Upper lobe of right lung (tissue), 1 donor: ENCODE measurements around the gene KLHL8. TPM values are rescaled to one million over a fixed set of nuclear protein-coding genes. Genes with fewer than 3 reads are reported as not detected.

Experiments used
- ATAC-seq: fragments of 200-7000 bp; cut with Tn5 transposase; one replicate; pipeline ENCODE4 v1.9.1; 2020; ENCODE audit warnings: mild to moderate bottlenecking, moderate library complexity
- DNase-seq: peaks from one replicate; pipeline ENCODE4 v3.0.0-alpha.2; 2020
- H3K27ac ChIP-seq: fragments of 200-600 bp; one replicate; pipeline ENCODE4 v1.8.0; 2022
- H3K27me3 ChIP-seq: fragments of 200-600 bp; one replicate; pipeline ENCODE4 v1.8.0; 2022; ENCODE audit warnings: mild to moderate bottlenecking
- H3K36me3 ChIP-seq: fragments of 200-600 bp; one replicate; pipeline ENCODE4 v1.8.0; 2022
- H3K4me1 ChIP-seq: fragments of 200-600 bp; one replicate; pipeline ENCODE4 v1.8.0; 2022
- H3K4me3 ChIP-seq: fragments of 200-600 bp; one replicate; pipeline ENCODE4 v1.8.0; 2022; ENCODE audit warnings: mild to moderate bottlenecking
- H3K9me3 ChIP-seq: fragments of 200-600 bp; one replicate; pipeline ENCODE4 v1.8.0; 2022
- intact Hi-C: fragments of 100-400 bp; cut with DNase I; formaldehyde crosslinking; loops from one replicate; pipeline ENCODE4 v1.11.0; 2022
- total RNA-seq: library from RNA; stranded (reverse); fragmentation: NEBNext Ultra II Directional; extraction: Animal tissue kit (Norgen Biotek cat#: 25700); gene quantifications from one replicate; pipeline ENCODE4 v1.2.1, GENCODE V29; 2021
- TF ChIP-seq, protein P1 (sequence below): fragments of 200-600 bp; IDR thresholded peaks from one replicate; pipeline ENCODE4 v1.8.0; 2022; ENCODE audit warnings: antibody characterized with exemption
- donor health status: DM: no; HTN: yes; CAD: no; lungs with severe emphysema.

The KLHL8 gene
- total RNA-seq, 1 donor from 2014 or later: 18.4 TPM

DNA sequence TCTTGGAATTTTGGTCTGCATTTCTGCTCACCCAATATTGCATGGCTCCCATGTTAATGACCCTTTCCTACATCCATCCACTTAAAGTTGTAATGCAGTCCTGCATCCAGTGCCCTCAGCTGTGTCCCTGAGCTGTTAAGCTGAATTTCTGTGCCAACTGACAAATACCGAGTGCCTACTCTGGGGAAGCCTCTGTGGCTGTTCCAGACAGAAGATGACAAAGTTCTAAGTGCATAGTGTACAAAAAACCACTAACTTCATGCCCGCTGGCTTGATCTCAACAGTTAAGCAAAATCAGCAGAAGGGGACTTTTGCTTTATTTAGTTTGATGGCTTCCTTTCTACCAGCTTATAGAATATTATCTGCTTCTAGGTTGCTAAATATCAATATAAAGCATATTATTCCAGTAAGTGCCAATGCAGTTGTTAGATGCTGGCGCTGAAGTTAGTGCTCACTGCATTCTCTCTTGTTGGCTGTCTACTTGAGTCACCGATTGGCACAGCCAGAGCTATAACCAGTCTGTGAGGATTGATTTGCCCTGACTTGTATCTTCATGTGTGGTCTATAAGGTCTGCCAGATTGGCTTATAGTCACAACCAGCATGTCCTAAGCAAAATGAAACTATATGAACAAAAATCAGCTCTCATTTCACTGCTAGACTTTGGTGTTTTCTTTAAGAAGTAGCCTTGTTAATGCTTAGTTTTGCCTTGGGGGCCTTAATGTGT, 98.9 kb downstream of the KLHL8 start:
- Histone ChIP-seq H3K27me3 (no peaks in the 10 kb centered on the region), H3K4me3 (no peak overlapping the region), H3K27ac (no peak overlapping the region), H3K4me1 (peaks cover 25% of the 10 kb centered on the region), H3K36me3 (peaks cover 61% of the 10 kb centered on the region), H3K9me3 (no peaks in the 10 kb centered on the region)
- ATAC-seq: no peak
- intact Hi-C loops: no loop called here
- DNase-seq: no peak
- TF ChIP-seq, protein P1, sequence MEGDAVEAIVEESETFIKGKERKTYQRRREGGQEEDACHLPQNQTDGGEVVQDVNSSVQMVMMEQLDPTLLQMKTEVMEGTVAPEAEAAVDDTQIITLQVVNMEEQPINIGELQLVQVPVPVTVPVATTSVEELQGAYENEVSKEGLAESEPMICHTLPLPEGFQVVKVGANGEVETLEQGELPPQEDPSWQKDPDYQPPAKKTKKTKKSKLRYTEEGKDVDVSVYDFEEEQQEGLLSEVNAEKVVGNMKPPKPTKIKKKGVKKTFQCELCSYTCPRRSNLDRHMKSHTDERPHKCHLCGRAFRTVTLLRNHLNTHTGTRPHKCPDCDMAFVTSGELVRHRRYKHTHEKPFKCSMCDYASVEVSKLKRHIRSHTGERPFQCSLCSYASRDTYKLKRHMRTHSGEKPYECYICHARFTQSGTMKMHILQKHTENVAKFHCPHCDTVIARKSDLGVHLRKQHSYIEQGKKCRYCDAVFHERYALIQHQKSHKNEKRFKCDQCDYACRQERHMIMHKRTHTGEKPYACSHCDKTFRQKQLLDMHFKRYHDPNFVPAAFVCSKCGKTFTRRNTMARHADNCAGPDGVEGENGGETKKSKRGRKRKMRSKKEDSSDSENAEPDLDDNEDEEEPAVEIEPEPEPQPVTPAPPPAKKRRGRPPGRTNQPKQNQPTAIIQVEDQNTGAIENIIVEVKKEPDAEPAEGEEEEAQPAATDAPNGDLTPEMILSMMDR: no peak

DNA sequence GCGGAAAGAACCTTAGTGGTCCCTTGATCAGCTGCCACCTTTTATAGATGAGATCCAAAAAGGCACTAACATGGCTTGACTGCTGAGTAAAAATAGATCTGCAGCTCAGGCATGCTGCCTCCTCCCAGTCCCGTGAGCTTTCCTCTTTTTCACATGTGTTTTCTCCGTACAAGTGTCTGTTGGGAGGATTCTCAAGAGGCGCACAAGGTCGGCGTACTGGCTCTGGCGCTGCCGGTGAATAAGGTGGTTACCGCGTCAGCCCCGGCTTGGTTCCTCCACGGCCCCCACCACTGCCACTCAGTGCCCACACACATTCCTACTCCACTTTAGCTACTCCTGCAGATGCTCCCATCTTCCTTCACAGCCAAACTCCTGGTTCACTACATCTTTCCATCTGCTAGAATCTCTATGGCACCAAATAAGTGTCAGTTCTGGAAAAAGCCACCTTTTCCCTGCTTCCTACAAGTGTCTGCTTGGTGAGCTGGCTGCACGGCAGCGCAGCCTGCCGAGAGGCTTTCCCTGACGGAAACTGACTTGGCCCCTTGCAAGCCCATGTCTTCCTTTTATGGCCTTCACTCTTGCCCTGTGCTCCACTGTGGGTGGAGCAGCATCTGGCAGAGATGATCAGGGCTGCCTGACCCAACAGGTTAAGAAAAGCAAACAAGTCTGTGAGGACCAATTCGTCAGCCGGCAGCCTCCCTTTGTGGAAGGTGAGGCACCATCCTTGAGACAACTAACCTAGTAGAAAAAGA, 99.8 kb downstream of the KLHL8 start:
- H3K36me3 ChIP-seq: peaks cover 61% of the 10 kb centered on the region
- no peaks in the 10 kb centered on the region for H3K9me3 ChIP-seq
- H3K27ac ChIP-seq: no peak overlapping the region
- H3K27me3 ChIP-seq: no peaks in the 10 kb centered on the region
- H3K4me3 ChIP-seq: no peak overlapping the region
- DNase-seq (no peak), ATAC-seq (no peak)
- intact Hi-C loops: no loop called here
- TF ChIP-seq, protein P1: no peak
- peaks cover 25% of the 10 kb centered on the region for H3K4me1 ChIP-seq

DNA sequence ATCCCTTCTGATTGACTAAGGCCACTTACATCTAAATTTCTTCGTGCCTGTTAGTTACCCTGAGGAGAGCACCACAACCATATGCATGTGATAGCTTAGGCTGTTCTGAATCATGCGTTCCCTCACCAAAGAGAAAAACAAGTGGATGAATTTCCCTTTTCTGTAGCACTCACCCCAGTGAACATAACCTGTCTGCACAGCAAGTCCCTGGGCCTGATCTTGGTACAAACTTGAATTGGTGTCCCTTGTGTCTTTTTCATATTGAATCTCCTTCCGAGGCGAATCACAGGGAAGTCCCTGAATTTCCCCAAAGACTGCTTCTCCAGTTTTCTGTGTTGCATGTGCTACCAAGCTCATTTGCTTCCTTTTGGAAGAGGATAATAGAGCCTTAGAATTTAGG, 100.4 kb downstream of the KLHL8 start:
- no peaks in the 10 kb centered on the region for H3K27me3 ChIP-seq
- DNase-seq: no peak
- no peaks in the 10 kb centered on the region for H3K9me3 ChIP-seq
- intact Hi-C loops: no loop called here
- H3K27ac ChIP-seq: no peak overlapping the region
- ATAC-seq: no peak
- TF ChIP-seq, protein P1: no peak
- no peak overlapping the region for H3K4me3 ChIP-seq
- H3K36me3 ChIP-seq: peaks cover 61% of the 10 kb centered on the region
- H3K4me1 ChIP-seq: peaks cover 25% of the 10 kb centered on the region

DNA sequence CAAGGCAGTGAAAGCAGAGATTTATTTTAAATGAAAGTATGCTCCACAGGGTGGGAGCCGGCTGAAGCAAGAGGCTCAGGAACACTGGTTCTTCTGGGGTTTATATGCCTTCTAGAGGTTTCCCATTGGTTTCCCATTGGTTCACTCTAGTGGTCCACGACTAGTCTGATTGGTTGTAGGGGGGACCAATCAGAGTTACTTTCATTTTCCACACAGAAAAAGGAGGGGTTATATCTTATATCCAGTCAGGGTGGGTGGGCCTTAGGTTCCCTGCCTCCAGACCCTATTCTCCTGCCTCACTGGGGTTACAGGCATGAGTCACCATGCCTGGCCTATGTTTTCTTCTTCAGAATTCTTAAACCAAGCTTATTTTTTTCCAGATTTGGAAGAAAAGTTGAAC, 101.6 kb downstream of the KLHL8 start:
- H3K36me3 ChIP-seq: peaks cover 64% of the 10 kb centered on the region
- H3K9me3 ChIP-seq: no peaks in the 10 kb centered on the region
- intact Hi-C loops: no loop called here
- no peak overlapping the region for H3K27ac ChIP-seq
- no peak for DNase-seq
- H3K4me1 ChIP-seq: peaks cover 25% of the 10 kb centered on the region
- TF ChIP-seq, protein P1: no peak
- no peak overlapping the region for H3K4me3 ChIP-seq
- no peak for ATAC-seq
- H3K27me3 ChIP-seq: no peaks in the 10 kb centered on the region

DNA sequence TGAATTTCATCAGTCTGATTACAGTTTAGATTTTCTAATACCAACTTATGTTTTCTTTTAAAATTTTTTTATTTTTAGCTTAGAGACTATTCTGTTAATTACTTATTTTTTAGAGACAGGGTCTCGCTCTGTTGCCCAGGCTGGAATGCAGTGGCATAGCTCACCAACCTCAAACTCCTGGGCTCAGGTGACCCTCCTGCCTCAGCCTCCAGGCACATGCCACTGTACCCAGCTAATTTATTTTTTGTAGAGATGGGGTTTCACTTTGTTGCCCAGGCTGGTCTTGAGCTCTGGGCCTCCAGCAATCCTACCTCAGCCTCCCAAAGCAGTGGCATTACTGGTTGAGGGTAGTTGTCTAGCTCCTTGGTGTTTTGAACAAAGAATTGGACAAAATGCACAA, 102.0 kb downstream of the KLHL8 start:
- H3K9me3 ChIP-seq: no peaks in the 10 kb centered on the region
- TF ChIP-seq, protein P1: no peak
- H3K27ac ChIP-seq: no peak overlapping the region
- ATAC-seq: no peak
- no peak overlapping the region for H3K4me3 ChIP-seq
- H3K36me3 ChIP-seq: peaks cover 63% of the 10 kb centered on the region
- H3K4me1 ChIP-seq: peaks cover 25% of the 10 kb centered on the region
- DNase-seq: no peak
- intact Hi-C loops: no loop called here
- H3K27me3 ChIP-seq: no peaks in the 10 kb centered on the region
